22Rv1 (cell line): ENCODE measurements around the gene NIPAL3.

ENCODE experiments used
- ZFX ChIP-seq: fragments of 450-650 bp; IDR thresholded peaks from 2 replicates; pipeline ENCODE4 v1.6.1; 2017; ENCODE audit warnings: antibody characterized with exemption, borderline replicate concordance
- TF ChIP-seq, protein P1 (sequence below): fragments of 450-650 bp; IDR thresholded peaks from 2 replicates; pipeline ENCODE4 v1.5.1; 2017; ENCODE audit warnings: mild to moderate bottlenecking

DNA sequence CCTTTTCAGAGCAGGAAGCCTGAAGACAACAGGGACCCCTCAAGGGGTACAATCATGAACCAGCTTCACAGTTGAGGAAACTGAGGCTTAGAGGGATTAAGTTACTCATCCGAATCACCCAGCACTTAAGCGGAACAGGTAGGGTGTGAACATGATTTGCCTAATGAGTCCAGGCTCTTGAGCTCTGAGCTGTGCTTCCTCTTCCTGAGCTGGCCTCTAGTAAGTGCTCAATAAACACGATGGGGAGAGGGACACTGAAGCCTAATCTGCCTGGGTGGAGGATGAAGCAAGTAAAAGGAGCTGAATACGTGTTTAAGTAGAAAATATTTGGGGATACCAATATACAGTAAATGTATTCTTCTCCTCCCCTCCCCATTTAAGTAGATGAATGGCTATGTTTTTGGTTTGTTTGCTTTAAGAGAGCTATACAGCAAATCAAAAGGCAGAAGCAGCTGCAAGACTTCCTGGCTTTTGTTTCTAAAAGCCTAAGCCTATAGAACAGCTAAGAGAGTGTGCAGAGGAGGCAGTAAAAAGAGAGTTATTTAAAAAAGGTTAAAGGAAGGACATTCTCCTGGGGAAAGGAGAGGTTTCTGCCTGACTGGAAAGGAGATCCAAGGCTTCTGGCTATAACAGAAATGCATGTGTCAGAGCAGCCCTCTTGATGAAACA lies 22.5 kb upstream of the NIPAL3 start:
- TF ChIP-seq, protein P1, sequence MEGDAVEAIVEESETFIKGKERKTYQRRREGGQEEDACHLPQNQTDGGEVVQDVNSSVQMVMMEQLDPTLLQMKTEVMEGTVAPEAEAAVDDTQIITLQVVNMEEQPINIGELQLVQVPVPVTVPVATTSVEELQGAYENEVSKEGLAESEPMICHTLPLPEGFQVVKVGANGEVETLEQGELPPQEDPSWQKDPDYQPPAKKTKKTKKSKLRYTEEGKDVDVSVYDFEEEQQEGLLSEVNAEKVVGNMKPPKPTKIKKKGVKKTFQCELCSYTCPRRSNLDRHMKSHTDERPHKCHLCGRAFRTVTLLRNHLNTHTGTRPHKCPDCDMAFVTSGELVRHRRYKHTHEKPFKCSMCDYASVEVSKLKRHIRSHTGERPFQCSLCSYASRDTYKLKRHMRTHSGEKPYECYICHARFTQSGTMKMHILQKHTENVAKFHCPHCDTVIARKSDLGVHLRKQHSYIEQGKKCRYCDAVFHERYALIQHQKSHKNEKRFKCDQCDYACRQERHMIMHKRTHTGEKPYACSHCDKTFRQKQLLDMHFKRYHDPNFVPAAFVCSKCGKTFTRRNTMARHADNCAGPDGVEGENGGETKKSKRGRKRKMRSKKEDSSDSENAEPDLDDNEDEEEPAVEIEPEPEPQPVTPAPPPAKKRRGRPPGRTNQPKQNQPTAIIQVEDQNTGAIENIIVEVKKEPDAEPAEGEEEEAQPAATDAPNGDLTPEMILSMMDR, result no peak
- TF ChIP-seq ZFX, result no peak
